SU-DHL-6 (cell line): ENCODE measurements around the gene INPP4B.

ENCODE experiments used
- H2AFZ ChIP-seq: fragments of 200-600 bp; sonication (generic); 2 replicates; pipeline ENCODE4 v1.6.1; 2014; ENCODE audit warnings: low read depth, mild to moderate bottlenecking, moderate library complexity, mixed read lengths, antibody characterized with exemption, low read length; ENCODE audit not compliant: severe bottlenecking
- H3F3A ChIP-seq: fragments of 200-600 bp; shearing (Covaris generic); 2 replicates; pipeline ENCODE4 v1.6.0; 2016; ENCODE audit warnings: antibody characterized with exemption, mild to moderate bottlenecking; ENCODE audit not compliant: insufficient read depth
- H3K27ac ChIP-seq: fragments of 200-600 bp; sonication (generic); 2 replicates; pipeline ENCODE4 v1.5.1; 2016; ENCODE audit warnings: low read depth, mild to moderate bottlenecking, low read length, moderate library complexity, mixed read lengths
- H3K27me3 ChIP-seq: fragments of 200-600 bp; sonication (generic), shearing (Covaris generic); 2 replicates; pipeline ENCODE4 v1.6.0; 2014; ENCODE audit warnings: mild to moderate bottlenecking, low read length
- H3K36me3 ChIP-seq: fragments of 200-600 bp; sonication (generic); 2 replicates; pipeline ENCODE4 v1.6.1; 2014; ENCODE audit warnings: mild to moderate bottlenecking, low read length, mixed read lengths
- H3K4me2 ChIP-seq: fragments of 300-600, 200-600 bp; shearing (Covaris generic), sonication (generic); 2 replicates; pipeline ENCODE4 v1.6.0; 2014; ENCODE audit warnings: low read length, low read depth, mild to moderate bottlenecking; ENCODE audit not compliant: poor library complexity, severe bottlenecking
- H3K4me3 ChIP-seq: fragments of 200-600 bp; sonication (generic); 2 replicates; pipeline ENCODE4 v1.5.1; 2014; ENCODE audit warnings: antibody characterized with exemption, low read length, mild to moderate bottlenecking, mixed read lengths; ENCODE audit not compliant: insufficient read depth, poor library complexity, severe bottlenecking
- H3K79me2 ChIP-seq: fragments of 200-600 bp; sonication (generic); 2 replicates; pipeline ENCODE4 v1.6.1; 2014; ENCODE audit warnings: mild to moderate bottlenecking, low read length, moderate library complexity; ENCODE audit not compliant: insufficient read depth
- H3K9ac ChIP-seq: fragments of 200-600 bp; sonication (generic); 2 replicates; pipeline ENCODE4 v1.7.0; 2014; ENCODE audit warnings: mild to moderate bottlenecking, low read length
- H3K9me2 ChIP-seq: fragments of 200-600 bp; sonication (generic); replicated peaks from 2 replicates; pipeline ENCODE4 v1.6.1; 2014; ENCODE audit warnings: low read length; ENCODE audit not compliant: insufficient read depth
- H3K9me3 ChIP-seq: fragments of 200-600 bp; sonication (generic); 2 replicates; pipeline ENCODE4 v1.6.1; 2014; ENCODE audit warnings: low read length, mixed read lengths; ENCODE audit not compliant: insufficient read depth
- H4K20me1 ChIP-seq: fragments of 200-600 bp; sonication (generic); 2 replicates; pipeline ENCODE4 v1.6.1; 2014; ENCODE audit warnings: low read depth, mild to moderate bottlenecking, antibody characterized with exemption, low read length, moderate library complexity, mixed read lengths
- EZH2phosphoT487 ChIP-seq: fragments of 200-600 bp; sonication (generic), shearing (Covaris generic); conservative IDR thresholded peaks from 2 replicates; pipeline ENCODE4 v1.6.1; 2018; ENCODE audit warnings: mild to moderate bottlenecking, antibody characterized with exemption, low read length, moderate library complexity, mixed read lengths
- TF ChIP-seq, protein P1 (sequence below): fragments of 200-600 bp; sonication (generic); IDR thresholded peaks from one replicate; pipeline ENCODE4 v1.5.1; 2017; ENCODE audit warnings: antibody characterized with exemption, mild to moderate bottlenecking, low read length, moderate library complexity; ENCODE audit not compliant: insufficient read depth, poor library complexity, severe bottlenecking

INPP4B gene

DNA sequence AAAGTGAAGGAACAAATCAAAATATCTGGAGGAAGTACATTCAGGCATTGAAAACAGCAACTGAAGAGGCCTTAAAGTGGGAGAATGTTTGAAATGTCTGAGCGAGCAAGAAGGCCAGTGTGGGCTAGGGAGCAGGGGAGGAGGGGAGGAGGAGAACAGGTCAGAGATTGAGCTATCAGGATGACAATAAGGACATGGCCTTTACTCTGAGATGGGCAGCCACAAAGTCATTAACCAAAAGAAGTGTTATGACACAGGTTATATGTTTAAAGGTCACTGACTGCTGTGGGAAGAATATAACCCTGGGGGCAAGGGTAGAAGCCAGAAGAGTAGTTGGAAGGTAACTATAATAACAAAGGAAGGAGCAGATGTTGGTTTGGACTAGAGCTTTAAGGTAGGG lies 315.4 kb downstream of the INPP4B start:
- no peaks in the 10 kb centered on the region for H3K79me2 ChIP-seq
- no peak overlapping the region for H2AFZ ChIP-seq
- H3K9me2 ChIP-seq, result no peaks in the 10 kb centered on the region
- H3K9ac ChIP-seq, result no peak overlapping the region
- no peak overlapping the region for H3K27ac ChIP-seq
- no peaks in the 10 kb centered on the region for H3K36me3 ChIP-seq
- no peaks in the 10 kb centered on the region for H4K20me1 ChIP-seq
- no peaks in the 10 kb centered on the region for H3K9me3 ChIP-seq
- no peaks in the 10 kb centered on the region for H3F3A ChIP-seq
- TF ChIP-seq EZH2phosphoT487, result no peak
- TF ChIP-seq, protein P1, sequence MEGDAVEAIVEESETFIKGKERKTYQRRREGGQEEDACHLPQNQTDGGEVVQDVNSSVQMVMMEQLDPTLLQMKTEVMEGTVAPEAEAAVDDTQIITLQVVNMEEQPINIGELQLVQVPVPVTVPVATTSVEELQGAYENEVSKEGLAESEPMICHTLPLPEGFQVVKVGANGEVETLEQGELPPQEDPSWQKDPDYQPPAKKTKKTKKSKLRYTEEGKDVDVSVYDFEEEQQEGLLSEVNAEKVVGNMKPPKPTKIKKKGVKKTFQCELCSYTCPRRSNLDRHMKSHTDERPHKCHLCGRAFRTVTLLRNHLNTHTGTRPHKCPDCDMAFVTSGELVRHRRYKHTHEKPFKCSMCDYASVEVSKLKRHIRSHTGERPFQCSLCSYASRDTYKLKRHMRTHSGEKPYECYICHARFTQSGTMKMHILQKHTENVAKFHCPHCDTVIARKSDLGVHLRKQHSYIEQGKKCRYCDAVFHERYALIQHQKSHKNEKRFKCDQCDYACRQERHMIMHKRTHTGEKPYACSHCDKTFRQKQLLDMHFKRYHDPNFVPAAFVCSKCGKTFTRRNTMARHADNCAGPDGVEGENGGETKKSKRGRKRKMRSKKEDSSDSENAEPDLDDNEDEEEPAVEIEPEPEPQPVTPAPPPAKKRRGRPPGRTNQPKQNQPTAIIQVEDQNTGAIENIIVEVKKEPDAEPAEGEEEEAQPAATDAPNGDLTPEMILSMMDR, result no peak
- H3K27me3 ChIP-seq, result no peaks in the 10 kb centered on the region
- no peak overlapping the region for H3K4me3 ChIP-seq
- no peak overlapping the region for H3K4me2 ChIP-seq

GRCh38 chr4:142528433-142528832 lies 317.7 kb downstream of the INPP4B start:
- no peaks in the 10 kb centered on the region for H3K36me3 ChIP-seq
- H3K27ac ChIP-seq, result no peak overlapping the region
- H3K4me3 ChIP-seq, result no peak overlapping the region
- H2AFZ ChIP-seq, result no peak overlapping the region
- no peaks in the 10 kb centered on the region for H3K27me3 ChIP-seq
- no peaks in the 10 kb centered on the region for H3K9me2 ChIP-seq
- no peaks in the 10 kb centered on the region for H3K9me3 ChIP-seq
- TF ChIP-seq, protein P1, result no peak
- TF ChIP-seq EZH2phosphoT487, result no peak
- no peaks in the 10 kb centered on the region for H3F3A ChIP-seq
- no peaks in the 10 kb centered on the region for H4K20me1 ChIP-seq
- no peaks in the 10 kb centered on the region for H3K79me2 ChIP-seq
- H3K4me2 ChIP-seq, result no peak overlapping the region
- no peak overlapping the region for H3K9ac ChIP-seq

DNA sequence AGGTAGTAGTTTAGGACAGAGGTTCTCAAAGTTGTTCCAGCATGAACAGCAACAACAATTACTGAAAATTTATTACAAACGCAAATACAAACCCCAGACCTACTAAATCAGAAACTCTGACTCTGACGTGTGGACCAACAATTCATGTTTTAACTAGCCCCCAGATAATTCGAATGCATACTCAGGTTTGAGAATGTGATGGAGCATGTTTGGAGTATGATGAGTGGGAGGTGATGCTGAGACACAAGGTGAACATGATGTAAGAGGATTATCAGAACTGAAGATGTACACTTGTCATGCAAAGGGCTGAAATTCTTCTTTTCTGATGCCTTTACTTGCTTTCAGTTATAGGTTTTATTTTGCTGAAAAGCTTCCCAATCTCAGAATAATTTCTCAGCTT lies 323.0 kb downstream of the INPP4B start:
- H3K4me3 ChIP-seq, result no peak overlapping the region
- no peak overlapping the region for H3K9ac ChIP-seq
- H3F3A ChIP-seq, result no peaks in the 10 kb centered on the region
- no peak for TF ChIP-seq EZH2phosphoT487
- TF ChIP-seq, protein P1, result no peak
- no peaks in the 10 kb centered on the region for H3K27me3 ChIP-seq
- no peaks in the 10 kb centered on the region for H4K20me1 ChIP-seq
- no peak overlapping the region for H3K4me2 ChIP-seq
- no peak overlapping the region for H2AFZ ChIP-seq
- no peaks in the 10 kb centered on the region for H3K36me3 ChIP-seq
- no peaks in the 10 kb centered on the region for H3K9me3 ChIP-seq
- H3K79me2 ChIP-seq, result no peaks in the 10 kb centered on the region
- H3K9me2 ChIP-seq, result no peaks in the 10 kb centered on the region
- no peak overlapping the region for H3K27ac ChIP-seq
